ENCODE data around the gene SSH2.
A peak's percentile ranks its signal among the peaks of the same experiment; 100 is the strongest.
"Not testable (repeated sequence)": the region's sequence is repeated elsewhere in the genome, so short reads cannot be mapped to it uniquely, and the experiment has no call there.

SSH2 gene

DNA sequence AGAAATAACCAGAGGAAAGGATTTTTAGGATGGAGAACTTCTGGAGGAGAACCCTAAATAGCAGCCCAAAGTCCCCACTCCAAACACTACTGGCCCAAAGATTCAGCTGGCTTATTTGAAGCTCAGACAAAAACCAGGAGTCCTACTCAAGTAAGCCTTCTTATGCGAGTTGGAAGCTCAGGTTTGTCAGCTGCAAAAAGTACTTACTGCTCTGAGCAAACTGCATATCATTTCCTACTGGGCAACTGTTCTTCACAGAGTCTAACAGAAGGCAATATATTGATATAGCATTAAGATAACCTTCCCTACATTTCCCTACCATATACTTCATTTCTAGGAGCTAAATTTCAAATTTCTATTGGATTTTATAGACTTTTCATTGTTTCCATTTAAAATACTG, 231.2 kb downstream of the SSH2 start:
- no peak for DNase-seq

DNA sequence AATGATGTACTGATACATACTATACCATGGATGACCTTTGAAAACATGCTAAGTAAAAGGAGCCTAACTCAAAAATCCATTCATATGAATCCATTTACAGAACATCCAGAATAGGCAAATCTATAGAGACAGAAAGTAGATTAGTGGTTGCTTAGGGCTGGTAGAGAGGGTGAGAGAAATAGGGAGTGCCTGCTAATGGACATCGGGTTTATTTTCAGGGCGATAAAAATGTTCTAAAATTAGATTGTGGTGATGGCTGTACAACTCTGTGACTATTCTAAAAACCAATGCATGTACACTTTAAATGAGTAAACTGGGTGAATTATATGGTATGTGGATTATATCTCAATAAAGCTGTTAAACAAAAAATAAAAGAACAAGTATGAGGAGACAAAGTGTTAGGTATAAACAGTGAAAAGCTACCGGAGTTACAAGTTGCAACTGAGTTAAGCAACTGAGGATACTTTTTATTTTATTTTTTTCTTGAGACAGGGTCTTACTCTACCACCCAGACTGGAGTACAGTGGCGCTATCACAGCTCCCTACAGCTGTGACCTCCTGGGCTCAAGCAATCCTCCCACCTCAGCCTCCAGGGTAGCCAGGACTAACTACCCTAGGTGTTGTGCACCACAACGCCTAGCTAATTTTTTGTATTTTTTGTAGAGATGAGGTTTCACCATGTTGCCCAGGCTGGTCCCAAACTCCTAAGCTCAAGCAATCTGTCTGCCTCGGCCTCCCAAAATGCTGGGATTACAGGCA, 231.8 kb downstream of the SSH2 start:
- DNase-seq: no peak

DNA sequence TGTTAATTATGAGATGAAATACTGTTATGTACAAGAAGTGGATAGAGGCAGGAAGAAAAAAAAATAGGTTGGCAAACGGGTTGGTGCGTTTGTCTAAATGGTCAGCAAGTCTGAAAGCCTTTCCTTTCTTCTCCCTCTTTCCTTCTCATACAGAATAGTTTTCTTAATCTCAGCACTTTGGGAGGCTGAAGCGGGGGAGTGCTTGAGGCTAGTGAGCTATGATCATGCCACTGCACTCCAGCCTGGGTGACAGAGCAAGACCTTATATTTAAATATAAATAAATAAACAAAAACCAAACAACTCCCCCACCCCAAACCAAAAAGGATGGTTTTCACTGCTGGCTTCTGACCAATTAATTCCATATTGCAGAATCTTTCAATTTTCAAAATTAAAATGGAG, 232.7 kb downstream of the SSH2 start:
- DNase-seq: no peak

DNA sequence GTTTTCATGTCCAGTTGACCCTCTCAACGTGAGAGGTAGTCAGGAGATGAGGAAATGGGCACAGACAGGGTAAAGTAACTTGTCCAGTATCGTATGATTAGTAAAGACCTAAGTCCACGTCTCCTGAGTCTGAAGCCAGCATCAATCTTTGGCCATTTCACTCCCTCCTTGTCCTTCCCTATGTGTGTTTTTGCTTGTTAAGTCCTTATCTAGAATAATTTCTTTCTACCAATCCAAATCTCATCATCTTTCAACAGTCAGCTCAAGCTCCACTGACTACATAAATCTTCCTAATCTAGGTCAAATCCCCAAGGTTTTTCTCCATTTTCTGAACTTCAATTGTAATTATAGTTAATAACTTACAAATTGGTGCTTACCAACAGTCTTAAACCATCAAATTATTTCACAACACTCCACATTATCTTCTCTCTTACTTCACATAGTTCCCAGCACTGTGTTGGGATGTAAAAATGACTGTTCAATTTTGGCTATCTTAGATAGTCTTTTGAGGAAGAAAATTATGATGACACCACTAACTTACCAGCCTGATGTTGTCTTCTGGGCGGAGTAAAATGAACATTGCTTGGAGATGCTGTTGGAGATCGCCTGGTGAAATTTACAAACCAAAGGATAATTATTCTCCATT, 235.0 kb downstream of the SSH2 start:
- DNase-seq: no peak

DNA sequence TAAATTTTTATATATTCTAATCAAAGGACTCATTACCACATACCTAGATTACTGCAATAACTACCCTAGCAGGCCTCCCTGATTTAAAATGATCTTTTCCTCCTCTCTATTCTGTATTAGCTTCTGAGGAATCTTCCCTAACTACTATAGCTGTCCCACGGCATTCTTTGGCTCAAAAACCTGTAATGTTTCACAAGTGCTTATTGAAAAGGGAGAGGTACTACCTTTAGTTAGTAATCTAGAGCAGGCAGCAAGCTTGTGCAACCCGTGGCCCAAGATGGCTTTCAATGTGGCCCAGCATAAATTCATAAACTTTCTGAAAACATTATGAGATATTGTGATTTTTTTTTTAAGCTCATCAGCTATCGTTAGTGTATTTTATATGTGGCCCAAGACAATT, 236.3 kb downstream of the SSH2 start:
- no peak for DNase-seq

DNA sequence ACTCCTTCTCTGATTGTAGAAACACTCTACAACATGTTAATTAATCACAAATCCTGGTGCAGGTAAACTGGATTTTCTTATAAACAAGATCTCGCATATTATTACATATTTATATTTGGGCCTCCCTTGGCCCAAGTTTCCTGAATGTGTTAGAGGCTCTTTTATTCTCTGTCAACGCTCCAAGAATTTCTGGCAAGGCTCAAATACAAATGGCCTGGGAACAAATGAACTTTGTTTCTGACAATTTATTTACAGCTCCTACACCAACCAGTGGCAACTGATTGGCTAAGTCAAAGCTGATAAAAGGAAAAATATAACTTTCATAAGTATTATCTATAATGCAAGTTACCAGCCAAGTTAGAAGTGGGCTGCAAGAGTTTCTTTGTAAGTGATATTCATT, 242.4 kb downstream of the SSH2 start:
- DNase-seq: no peak

DNA sequence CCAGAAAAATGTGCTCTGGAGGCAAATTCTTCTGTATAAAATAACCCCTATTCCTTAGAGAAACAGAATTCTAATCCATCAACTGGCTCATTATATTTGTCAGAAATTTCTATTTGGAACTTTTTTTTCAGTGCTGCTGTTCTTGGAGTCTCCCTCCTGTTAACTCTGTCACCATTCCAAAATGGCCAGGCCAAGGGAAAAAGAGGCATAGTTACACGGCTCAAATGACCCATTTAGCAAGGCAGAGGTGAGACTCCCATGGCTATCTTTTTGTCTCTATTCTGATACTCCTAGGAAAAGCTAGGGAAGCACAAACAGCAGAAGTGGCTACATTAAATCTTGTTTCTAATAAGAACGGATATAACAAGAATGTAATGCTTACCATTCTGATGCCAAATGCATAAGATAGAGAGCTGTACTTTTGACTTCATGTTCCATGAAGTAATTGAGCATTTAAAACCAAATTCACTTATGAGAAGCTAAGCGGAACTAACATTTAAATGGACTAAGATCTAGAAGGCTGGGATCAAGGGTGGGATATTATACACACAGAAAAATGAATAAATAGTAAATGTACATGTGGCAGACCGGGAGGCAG, 242.9 kb downstream of the SSH2 start:
- DNase-seq: no peak

DNA sequence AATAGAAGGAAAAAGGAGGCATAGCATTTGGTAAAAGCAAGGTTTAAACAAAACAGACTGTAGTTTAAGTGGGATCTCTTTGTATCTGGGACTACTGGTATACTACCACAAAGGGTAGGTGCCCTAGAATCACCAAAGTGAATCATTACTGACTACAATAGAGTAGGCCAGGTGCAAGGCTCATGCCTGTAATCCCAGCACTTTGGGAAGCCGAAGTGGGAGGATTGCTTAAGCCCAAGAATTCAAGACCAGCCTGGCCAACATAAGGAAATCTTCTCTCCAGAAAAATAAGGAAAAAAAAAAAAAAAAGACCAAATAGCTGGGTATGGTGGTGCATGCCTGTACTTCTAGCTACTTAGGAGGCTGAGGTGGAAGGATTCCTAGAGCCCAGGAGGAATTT, 246.5 kb downstream of the SSH2 start:
- no peak for DNase-seq

DNA sequence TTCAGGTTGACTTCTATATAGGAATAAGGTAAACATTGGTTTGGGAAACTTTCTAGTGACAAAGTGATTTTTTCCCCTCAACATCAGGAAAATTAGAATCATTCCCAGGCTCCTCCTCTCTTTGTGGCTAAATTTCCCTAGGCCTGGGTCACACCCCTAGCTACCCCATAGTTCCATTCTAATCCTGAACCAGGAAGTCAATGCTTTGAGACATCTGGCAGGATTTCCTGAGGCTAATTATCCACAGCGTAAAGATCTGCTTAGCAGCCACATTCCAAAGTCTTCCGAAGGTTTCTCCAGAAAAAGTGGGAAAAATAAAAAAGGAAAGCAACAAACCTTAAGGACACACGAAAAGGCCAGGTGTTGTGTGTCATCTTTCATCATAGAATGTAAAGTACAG, 247.0 kb downstream of the SSH2 start:
- no peak for DNase-seq

DNA sequence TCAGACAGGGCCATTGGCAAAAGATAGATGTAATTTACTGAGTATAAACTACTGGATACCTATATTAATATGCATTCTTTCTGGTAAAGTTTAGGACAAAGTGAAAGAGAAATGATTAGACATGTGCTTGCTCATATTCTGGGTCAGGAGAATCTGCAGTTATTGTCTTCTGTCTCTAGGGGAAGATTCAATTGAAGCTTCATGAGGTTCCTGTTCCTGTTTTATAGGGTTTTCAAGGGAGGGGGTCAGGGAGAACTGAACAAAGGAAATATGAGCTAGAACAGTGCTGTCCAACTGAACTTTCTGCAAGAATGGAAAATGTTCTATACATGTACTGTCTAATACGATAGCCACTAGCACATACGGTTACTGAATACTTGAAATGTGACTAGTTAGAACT, 248.0 kb downstream of the SSH2 start:
- DNase-seq: no peak

DNA sequence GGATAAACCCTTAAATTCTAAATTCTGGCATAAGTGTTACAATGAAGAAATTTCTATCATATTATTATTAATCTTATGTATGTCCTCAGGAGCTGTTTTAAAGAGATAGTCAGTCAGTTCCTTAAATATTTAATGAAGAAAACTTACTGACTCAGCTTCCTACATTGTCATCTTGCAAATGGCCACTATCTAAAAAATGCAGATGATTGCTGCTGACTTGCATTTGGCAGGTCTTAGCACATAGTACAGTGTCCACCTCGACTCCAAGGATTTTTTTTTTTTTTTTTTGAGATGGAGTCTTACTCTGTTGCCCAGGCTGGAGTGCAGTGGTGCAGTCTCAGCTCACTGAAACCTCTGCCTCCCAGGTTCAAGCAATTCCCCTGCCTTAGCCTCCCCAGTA, 252.2 kb downstream of the SSH2 start:
- no peak for DNase-seq

DNA sequence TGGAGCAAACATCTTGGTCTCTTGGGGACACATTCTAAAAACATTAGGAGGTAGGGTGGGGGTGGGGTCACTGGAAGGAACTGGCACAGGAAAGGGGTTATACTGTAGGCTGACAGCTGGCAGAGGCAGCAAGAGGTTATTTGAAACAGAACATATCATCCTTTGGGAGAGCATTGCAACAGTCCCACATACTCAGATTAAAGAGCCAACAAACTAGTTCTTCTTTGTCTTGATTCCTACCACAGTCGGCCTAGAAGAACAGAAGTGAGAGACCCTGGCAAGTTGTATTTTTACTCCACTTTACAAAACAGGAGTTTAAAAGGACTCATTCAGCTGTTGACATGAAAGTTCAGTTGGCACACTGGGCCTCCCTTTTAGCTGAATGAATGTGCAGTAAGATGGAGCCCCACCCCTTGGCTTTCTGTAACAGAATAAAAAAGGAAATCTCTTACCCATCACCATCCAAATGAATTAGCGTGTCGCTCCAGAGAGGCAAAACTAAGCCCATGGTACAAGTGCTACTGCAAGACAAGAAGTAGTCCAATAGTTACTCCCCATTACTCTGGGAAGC, 252.7 kb downstream of the SSH2 start:
- no peak for DNase-seq

DNA sequence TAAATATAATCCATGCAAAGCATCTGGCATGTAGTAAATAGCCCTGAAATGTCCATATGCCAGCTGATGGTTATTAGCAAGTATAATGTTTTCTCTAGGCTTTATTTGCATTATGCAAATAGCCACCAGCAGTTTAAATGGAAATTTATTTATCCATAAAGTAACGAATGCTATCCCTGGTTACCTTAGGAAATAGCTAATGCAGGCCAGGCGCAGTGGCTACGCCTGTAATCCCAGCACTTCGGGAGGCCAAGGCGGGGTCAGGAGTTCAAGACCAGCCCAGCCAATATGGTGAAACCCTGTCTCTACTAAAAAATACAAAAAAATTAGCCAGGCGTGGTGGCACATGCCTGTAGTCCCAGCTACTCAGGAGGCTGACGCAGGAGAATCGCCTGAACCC, 254.1 kb downstream of the SSH2 start:
- DNase-seq: not testable (repeated sequence)

DNA sequence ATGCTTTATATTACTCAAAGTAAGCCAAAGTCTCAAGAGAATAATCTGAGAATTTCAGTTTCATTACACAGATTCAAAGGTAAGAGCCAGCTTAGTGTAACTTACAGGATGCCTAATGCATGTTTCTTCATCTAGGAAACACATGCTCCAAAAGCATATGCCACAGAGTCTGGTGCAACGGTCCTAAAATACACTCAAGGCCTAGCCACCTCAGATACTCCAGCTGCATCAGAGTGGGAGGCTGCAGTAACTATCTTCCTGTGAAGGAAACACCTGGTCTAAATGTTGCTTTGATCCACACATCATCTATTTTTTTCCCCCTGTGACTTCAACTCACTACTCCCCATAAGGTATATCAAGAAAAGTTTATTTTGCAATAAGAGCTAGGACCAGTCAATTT, 255.7 kb downstream of the SSH2 start:
- no peak for DNase-seq

DNA sequence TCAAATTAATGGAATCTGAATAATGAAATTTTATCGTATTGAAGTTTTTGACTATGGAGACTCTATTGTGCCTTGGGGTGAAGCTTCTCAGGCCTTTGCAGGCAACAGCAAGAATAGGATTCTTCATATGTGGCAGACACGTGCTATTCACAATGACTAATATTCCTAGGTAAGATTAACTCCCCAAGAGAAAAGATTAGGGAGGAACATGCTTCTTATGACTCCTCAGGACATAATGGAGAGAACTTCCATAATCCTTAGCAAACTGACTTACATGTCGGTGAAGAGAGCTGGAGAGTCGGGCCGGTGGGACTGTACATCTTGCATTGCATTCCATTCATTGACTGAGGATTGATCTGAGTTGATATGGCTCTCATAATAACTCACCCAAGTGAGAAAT, 258.4 kb downstream of the SSH2 start:
- no peak for DNase-seq

DNA sequence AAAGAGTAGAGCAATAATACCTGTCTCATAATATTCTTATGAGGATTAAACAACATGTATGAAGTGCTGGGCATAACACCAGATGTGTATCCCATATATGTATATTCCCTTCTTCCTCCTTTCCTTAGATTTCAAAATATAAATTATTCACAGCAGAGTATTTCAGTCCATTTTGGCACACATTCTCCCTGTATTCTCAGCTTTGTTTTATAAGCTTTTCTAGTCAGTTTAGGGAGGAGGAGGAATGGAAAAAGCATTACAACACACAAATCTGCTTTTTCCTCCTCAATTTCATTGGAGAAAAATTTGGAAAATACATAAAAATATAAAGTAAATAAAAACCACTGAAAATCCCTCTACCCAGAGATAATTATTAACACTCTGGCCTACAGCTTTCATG, 260.8 kb downstream of the SSH2 start:
- no peak for DNase-seq

DNA sequence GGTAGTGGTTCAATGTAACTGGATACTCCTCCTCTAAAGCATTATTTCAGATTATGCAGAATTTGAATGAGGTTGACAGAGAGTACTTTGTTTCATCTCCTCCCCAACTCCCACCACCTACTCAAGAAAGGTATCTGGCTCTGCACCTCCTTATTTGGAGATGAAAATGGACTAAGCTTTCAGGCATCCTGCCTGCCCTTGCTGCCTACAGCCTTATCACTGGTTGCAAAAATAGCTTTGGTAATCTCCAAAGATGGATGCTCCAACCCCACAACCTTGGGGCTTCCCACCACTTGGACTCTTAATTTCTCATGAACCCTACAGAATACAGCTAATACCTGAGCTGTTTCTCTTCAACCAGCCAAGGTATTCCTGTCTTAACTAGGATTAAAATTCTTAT, 262.1 kb downstream of the SSH2 start:
- DNase-seq: no peak

DNA sequence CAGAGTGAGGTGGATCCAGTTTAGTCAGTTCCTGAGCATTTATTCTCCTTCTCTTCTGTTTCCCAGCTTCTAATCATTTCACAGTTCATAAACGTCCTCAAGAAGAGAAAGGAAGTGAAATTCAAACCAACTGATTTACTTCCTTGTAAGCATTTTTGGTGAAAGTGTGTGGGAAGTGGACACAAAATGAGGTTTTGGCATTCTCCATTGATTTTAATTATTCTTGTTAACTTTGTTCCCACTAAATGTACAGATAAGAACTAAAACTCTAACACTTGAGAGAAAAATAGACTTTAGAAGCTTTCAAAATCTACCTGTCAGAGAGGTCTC, 264.6 kb downstream of the SSH2 start:
- DNase-seq: no peak

DNA sequence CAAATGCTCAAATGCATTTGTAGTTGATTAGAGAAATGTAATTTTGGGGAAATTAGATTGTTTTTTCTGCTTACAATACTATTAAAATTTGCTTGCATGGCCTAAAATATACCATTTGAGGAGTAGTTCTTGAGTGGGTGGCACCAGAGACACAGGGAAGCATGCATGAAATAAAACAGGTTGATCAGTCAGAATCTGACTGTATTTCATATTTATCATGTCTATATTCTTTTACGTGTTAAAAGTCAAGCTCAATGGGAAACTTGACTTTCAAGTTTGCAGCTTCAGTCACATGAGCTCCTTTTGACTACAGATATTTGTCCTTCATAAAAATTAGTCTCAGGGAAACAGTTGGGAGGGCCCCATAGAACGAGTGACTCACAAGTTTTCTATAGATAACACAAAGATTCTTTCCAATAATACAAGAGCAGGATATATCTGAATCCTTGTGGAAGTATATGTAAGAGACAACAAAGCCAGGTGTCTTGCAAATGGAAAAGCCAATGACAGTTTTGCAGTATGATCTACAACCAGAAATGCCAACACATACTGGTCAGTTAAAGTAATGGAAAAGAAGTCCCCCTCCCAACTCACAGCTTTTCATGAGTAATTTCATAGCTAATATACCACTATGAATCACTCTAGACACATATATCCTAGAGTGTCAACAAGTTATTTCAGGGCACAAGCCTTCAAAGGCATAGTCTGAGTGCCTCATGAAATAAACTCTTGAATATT, 265.1 kb downstream of the SSH2 start:
- no peak for DNase-seq

DNA sequence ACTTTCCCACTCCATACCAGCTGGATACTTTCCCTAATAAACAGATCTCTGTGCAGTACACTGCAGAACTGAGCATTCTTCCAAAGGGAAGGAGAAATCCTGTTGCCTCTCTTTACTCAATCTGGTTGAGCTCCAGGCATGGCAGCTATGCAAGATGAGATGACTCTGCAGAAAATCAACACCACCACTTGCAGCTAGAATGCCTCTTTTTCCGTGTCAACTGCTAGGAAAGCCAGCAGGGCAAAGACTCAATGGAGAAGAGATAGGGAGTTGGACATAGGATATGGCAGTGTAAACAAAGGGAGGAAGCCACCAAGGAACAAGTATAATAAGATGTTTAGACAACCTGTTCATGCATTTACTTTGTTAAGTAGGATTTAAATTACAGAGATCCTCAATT, 266.9 kb downstream of the SSH2 start:
- DNase-seq: no peak

DNA sequence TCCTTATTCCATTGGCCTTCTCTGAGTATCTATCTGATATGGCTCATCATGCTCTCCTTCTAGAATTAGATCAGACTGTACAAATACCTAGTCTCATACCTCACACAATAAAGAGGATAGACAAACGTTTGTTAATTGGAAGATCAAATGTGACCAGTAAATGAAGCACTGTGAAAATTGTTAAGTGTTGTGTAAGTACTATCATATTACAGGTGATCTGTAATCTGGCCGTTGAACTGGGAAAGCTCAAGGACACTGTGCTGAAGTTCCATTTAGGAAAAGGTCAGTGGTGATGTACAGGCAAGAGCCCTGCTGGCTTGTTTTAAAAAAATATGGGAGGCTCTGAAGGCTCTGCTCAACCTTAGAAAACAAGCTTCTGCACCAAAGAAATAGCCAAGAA, 268.8 kb downstream of the SSH2 start:
- DNase-seq: peak; percentile 27

DNA sequence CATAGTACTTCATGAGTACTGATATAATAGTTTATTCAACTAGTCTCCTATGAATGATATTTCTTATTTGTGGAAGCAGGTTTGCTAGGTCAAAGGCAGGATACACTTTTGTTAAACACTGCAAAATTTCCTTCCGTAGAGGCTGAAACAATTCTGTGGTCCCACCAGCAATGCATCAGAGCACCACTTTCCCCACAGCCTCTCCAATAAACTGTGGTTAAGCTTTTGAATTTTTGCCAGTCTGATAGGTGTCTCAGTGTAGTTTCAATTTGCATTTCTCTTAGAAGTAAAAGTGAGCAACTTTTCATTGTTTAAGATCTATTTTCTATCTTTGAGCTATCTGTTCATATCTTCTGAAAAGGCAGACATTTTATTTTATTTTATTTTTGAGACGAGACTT, 270.9 kb downstream of the SSH2 start:
- no peak for DNase-seq

DNA sequence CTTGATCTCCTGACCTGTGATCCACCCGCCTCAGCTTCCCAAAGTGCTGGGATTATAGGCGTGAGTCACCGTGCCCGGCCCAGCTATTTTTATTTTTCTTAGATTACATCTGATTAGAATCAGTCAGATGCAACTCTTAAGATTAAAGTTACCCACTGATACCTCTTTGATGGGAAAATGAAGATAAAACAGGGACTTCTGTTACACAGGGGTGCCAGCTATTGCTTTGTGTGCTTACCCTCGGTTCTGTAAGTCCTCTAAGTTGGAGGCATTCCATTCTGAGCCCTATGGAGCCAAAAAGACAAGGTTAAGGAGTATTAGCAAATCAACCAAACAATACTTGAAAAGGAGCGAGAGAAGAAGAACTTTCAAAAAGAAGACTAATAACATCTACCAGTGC, 274.7 kb downstream of the SSH2 start:
- no peak for DNase-seq

All from DMS79 (cell line).